Breast epithelium (tissue), 3 donors: ENCODE results near the gene POLR2H.
A peak's percentile ranks its signal among the peaks of the same experiment; 100 is the strongest.

Experiments used
- POLR2AphosphoS5 ChIP-seq, 3 donors: sonication (generic); formaldehyde crosslinking; IDR thresholded peaks; one replicate each; pipeline ENCODE4 v1.6.1; 2017; ENCODE audit warnings: antibody characterized with exemption in 3 of 3
- TF ChIP-seq, protein P1 (sequence below), 3 donors: fragments of 450-650 bp; IDR thresholded peaks; one replicate each; pipeline ENCODE4 v1.5.1; 2016 to 2017; ENCODE audit warnings: antibody characterized with exemption in 3 of 3, mild to moderate bottlenecking in 3 of 3, moderate library complexity in 3 of 3

DNA sequence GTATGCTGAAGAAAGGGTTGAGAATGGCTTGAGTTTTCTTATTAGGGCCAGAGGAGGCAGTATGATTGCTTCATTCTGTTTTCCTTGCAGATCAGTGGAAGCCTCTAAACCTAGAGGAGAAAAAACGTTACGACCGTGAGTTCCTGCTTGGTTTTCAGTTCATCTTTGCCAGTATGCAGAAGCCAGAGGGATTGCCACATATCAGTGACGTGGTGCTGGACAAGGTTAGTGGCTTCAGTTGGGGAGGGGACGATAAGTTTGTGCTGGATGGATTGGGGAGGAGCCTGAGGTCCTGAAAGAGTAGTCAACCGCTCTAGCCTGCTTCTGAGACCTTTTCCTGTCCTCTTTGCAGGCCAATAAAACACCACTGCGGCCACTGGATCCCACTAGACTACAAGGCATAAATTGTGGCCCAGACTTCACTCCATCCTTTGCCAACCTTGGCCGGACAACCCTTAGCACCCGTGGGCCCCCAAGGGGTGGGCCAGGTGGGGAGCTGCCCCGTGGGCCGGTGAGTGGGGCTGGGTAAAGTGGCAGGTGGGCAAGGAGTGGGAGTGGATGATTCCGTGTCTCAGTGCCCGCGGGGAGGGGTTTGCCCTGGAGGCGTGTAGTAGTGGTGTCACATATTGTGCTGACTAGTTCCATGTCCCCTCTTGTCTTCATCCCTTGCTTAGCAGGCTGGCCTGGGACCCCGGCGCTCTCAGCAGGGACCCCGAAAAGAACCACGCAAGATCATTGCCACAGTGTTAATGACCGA is 38.6 kb upstream of the POLR2H start:
- TF ChIP-seq, protein P1, sequence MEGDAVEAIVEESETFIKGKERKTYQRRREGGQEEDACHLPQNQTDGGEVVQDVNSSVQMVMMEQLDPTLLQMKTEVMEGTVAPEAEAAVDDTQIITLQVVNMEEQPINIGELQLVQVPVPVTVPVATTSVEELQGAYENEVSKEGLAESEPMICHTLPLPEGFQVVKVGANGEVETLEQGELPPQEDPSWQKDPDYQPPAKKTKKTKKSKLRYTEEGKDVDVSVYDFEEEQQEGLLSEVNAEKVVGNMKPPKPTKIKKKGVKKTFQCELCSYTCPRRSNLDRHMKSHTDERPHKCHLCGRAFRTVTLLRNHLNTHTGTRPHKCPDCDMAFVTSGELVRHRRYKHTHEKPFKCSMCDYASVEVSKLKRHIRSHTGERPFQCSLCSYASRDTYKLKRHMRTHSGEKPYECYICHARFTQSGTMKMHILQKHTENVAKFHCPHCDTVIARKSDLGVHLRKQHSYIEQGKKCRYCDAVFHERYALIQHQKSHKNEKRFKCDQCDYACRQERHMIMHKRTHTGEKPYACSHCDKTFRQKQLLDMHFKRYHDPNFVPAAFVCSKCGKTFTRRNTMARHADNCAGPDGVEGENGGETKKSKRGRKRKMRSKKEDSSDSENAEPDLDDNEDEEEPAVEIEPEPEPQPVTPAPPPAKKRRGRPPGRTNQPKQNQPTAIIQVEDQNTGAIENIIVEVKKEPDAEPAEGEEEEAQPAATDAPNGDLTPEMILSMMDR (IDR thresholded peaks at IDR 0.05), result no peak
- peak in 1 of 3 donors; percentile 23 for TF ChIP-seq POLR2AphosphoS5 (IDR thresholded peaks at IDR 0.05)
